HG02571 (cell line): ENCODE measurements around the gene SNRPF.
"Not testable (repeated sequence)": the region's sequence is repeated elsewhere in the genome, so short reads cannot be mapped to it uniquely, and the experiment has no call there.

Experiments
- ATAC-seq: cut with Tn5 transposase; IDR thresholded peaks from one replicate; pipeline ENCODE4 v1.9.1; 2021; ENCODE audit warnings: mild to moderate bottlenecking, moderate library complexity; ENCODE audit not compliant: unreplicated experiment

SNRPF gene

DNA sequence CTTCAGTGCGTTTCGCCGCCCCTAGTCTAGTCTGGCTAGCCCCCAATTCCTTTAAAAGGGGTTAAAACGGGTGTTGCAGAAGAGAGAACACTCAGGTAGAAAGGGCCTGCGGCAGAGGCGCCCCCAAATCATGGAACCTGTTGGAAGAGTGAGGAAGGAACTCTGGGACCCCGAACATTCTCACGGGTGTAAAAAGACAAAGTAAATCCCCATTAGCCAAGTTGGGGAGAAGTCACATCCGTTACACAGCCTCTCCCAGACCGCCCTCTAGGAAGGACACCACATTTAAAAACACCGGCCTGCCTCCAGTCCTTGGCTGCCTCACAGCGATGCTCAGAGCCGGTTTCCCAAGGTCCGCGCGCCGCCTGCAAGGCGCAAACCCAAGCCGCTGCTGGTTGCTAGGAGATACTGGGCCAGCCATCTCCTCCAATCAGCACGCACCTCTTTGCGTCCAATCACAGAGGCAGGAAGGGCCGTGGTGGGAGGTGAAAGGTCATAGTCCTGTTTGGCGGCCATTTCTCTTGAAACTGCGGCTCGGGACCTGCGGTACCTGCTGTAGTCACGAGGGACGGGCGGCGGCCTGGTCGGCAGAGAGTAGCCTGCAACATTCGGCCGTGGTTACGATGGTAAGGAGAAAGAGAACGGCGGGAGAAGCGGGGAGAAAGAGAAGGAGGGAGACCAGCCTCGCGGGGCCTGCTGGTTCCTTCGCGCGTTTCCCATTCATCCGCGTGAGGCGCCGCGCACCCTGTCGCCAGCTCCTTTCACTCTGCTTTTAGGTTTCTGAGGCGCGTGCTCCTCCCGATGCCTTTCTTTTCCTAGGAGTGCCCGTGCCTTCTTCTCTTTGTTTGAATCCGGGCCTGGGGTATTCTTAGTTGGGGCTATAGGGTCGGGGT is at the start of gene SNRPF:
SNRPF (plus strand) TSS at position 502 of the 893 bp plus-strand sequence; CDS start at position 624, 122 bp downstream.
- ATAC-seq: peak; percentile 100

DNA sequence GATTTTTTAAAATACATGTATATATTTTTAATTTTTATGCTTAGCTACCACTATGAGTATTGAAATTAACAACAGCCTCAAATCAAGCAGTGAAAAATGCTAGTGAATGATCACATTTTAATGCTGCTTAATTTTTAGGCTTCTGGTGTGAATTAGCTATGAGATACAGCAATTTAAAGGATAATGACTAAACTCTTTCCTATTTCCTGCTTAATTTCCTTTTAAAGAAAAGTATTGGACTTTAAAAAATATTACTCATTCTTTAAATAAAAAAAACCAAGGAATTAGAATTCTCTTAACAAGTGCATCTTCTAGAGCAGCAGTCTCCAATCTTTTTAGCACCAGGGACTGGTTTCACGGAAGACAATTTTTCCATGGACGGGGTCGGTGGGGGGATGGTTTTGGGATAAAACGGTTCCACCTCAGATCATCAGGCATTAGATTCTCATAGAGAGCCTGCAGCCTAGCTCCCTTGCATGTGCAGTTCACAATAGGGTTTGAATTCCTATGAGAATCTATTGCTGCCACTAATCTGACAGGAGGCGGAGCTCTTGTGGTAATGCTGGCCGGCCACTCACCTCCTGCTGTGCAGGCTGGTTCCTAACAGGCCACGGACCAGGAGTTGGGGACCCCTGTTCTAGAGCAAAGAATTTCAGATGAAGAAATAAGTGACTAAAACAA is 49.6 kb upstream of the SNRPF start:
- ATAC-seq: no peak

DNA sequence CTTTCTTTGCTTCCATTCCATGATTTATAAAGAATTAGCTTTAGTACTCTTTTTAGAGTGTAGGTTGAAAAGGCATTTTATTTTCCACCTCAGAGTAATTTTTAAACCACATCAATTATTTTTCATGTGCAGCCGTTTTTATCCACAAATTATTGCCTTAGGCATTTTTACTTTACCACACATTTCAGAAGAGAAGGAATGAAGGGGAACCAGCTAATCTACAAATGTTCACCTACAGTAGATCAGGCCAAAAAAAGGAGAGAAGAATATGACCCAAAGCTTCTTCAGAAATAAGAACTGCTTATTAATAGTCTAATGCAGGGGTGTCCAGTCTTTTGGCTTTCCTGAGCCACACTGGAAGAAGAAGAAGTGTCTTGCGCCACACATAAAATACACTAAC is 48.3 kb upstream of the SNRPF start:
- no peak for ATAC-seq

DNA sequence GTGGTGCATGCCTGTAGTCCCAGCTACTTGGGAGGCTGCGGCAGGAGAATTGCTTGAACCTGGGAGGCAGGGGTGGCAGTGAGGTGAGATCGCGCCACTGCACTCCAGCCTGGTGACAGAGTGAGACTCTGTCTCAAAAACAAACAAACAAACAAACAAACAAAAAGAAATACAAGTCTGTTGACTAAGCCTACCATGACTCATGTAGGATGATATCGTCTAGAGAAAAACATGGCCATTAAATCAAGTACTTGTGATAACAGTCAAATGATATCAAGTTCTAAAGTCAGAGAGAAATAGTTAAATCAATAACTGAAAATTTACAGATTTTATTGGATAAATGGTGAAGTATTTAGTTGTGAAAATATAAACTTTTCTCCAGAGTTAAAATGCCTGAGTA is 46.6 kb upstream of the SNRPF start:
- ATAC-seq: not testable (repeated sequence)

DNA sequence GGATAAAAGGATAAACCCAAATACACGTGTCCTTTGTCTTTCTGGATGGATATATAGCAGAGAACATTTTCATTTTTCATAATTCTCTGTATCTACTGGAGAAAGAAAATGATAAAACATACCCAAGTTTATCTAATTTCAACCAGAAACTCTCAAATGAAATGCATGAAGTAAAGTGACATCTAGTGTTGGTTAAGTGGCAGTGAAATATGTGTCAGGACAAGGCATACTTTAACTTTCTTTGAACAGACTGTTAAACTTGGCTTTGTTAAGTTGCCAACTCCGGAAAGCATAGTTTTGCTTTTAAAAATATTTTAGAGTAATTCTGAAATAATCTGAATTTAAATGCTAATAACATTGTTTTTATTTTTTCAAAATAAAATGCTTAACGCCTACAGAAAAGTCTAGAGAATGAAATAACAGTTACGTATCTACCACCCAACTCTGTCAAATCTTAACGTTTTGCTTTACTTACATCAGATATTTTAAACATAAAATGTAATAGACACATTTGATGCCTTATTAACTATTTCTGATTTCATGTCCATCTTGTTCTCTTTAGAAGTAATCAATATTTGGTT is 43.0 kb upstream of the SNRPF start:
- ATAC-seq: no peak

DNA sequence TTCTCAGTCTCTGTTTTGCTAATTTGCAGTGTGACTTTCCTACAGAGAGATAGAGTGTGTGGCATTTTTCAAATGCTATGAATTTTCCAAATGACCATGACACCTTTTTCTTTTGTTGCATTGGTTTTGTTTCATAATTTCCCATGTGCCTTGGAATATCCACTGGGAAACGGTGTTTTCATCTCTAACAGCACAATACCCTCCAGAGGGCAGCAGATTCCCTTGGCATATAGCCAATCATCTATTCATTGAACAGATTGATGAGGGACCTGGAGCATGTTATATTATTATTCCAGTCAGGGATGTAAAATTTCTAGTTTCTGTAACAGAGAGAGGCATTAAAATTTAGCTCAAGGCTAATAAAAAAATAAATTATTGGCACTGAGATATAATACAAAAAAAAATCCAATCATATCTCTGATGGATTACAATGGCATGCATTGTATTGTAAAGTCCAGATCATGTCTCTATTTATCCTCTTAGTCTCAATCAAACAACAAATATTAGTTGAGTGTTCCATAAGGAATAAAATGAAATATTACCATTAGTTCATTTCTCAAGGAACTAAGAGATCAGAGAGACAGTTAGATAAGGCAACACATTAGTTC is 38.6 kb upstream of the SNRPF start:
- no peak for ATAC-seq

DNA sequence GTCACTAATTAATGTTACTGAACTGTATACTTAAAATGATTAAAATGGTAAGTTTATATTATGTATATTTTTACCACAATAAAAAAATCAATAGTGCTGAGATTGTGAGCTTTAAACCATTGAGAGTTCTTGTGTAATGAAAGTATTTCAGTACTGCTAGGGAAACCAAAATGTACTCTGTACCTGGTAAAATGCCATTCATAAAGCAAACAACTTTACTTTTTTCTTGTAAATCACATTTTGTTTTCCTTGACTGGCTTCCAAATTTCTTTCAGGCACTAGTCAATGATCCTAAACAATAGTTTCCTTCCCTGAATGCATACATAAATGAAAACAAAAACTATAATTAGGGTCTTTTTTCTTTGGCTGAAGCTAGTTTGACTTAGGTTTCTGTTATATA is 29.4 kb upstream of the SNRPF start:
- ATAC-seq: no peak

DNA sequence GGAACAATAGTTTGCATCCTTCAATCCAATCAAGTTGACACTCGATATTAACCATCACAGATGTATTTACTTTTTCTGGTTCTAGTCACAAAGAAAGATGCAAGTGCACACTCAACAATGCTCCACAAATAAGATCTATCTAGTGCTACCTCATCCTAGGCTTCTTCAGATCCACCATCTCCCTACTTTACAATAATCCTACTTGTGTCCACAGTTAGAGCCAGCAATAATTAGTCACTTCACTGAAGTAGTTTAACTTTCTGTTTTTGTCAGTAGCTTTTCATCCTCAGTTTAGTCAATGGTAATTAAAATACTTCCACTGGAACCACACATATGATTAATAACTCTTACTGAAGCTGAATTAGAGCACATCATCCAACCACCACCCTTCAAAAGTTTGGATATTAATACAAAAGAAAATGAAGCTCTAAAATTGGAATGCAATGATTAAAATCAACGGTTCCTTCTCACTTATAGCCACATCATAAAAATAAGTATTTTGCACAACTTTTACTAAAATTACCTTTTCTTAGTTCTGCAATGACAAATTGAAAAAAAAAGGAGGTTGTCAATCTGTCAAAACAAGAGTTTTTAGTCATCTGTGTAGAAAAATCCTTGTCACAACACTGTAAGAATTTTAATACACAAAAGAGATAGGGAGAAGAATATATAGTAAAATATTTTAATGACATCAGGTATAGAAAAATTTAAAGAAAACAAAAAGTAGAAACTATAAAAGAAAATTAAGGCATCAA is 28.2 kb upstream of the SNRPF start:
- ATAC-seq: no peak

DNA sequence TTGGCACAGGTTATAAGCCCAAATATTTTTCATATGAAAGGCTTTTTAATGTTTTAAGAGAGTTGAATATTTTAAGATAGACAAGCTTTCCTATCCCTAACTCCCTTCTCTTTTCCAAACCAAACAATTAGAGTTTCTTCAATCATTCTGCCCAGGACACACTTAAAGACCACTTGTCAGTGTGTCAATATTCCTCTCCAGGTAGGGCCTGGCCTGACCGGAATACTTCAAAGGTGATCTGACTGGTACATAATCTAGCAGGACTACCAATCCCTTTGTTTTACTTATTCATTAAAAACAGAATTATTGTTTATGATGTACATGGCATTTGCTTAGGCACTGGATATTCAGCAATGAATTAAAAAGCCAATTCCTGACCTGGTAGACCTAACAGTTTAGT is 24.2 kb upstream of the SNRPF start:
- no peak for ATAC-seq

DNA sequence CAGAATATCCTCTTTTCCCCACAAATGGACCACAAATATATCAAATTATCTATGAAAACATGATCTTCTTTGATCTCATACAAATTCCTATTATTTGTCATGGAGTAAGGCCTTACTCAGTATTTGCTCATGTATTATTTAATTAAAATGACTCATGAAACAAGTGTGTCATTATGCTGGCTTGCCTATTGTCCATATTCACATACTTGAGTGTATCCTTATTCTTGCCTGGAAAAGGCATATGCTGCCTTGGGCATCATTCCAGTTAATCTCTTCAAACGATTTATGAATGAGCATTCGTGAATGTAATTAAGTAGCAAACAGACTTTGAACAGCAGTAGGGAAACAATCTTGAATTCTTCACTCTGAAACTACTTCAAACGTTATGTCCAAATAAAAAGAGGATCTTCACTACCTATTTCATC is 22.6 kb upstream of the SNRPF start:
- no peak for ATAC-seq

DNA sequence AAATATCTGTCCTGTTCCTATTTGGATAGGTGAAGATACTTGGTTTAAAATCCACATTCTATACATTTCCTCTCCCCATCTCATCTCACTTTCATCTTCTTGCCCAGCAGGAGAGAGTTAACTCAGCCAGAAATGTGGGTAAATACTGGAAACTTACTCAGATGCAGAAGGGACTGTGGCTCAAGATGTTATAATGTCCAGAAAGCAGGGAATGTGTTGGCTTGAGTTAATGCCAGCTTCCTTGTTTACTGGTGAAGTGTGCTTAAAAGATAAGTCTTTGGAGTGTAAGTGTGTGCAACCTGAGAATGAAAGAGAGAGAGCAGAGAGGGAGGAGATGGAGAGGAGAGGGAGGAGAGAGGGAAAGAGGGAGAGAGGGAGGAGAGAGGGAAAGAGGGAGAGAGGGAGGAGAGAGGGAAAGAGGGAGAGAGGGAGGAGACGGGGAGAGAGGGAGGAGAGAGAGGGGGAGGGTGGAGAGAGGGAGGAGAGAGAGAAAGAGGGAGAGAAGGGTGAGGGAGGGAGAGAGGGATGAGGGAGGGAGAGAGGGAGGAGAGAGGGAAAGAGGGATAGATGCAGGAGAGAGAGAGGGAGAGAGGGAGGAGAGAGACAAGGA is 22.0 kb upstream of the SNRPF start:
- no peak for ATAC-seq

DNA sequence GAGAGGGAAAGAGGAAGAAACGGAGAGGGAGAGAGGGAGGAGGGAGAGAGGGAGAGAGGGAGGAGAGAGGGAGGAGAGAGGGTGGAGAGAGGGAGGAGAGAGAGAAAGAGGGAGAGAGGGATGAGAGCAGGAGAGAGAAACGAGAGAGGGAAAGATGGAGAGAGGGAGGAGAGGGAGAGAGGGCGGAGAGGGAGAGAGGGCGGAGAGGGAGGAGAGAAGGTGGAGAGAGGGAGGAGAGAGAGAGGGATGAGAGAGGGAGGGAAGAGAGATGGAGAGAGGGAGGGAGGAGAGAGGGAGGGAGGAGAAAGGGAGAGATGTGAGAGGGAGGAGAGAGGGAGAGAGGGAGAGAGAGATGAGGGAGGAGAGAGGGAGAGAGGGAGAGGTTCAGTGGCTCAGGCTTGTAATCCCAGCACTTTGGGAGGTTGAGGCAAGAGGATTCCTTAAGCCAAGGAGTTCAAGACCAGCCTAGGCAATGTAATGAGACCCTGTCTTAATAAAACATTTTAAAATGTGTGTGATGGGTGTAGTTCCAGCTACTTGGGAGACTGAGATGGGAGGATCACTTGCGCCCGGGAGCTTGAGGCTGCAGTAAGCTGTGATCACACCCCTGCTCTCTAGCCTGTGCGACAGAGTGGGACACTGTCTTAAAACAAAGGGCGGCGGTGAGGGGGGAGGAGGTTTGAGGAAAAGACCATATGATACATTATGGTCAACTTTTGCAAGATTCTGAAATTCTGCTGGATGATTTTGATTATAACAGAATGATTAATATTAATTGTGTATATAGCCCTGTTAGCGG is 21.3 kb upstream of the SNRPF start:
- no peak for ATAC-seq

DNA sequence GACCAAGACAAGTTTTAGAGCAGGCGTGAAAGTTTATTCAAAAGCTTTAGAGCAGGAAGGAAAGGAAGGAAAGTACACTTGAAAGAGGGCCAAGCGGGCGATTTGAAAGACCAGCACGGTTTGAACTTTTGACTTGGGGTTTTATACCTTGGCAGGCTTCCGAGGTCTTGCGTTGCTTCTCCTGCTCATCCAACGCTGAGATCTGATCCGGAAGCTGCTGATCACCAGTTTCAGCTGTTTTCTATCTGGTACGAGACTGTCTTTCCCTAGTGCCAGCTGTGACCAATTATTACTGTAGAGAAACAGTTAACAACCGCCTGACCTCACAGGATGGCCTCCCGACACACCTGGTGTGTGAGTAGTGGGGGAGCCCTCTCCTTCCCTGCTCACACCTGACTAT is 20.6 kb upstream of the SNRPF start:
- ATAC-seq: no peak

DNA sequence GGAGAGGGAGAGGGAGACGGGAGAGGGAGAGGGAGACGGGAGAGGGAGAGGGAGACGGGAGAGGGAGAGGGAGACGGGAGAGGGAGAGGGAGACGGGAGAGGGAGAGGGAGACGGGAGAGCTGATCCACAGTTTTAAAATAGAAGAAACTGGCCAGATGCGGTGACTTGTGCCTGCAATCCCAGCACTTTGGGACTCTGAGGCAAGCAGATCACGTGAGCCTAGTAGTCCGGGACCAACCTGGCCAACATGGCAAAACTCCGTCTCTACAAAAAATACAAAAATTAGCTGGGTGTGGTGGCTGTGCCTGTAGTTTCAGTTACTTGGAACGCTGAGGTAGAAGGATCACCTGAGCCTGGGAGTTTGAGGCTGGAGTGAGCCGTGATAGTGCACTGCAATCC is 16.3 kb upstream of the SNRPF start:
- not testable (repeated sequence) for ATAC-seq

DNA sequence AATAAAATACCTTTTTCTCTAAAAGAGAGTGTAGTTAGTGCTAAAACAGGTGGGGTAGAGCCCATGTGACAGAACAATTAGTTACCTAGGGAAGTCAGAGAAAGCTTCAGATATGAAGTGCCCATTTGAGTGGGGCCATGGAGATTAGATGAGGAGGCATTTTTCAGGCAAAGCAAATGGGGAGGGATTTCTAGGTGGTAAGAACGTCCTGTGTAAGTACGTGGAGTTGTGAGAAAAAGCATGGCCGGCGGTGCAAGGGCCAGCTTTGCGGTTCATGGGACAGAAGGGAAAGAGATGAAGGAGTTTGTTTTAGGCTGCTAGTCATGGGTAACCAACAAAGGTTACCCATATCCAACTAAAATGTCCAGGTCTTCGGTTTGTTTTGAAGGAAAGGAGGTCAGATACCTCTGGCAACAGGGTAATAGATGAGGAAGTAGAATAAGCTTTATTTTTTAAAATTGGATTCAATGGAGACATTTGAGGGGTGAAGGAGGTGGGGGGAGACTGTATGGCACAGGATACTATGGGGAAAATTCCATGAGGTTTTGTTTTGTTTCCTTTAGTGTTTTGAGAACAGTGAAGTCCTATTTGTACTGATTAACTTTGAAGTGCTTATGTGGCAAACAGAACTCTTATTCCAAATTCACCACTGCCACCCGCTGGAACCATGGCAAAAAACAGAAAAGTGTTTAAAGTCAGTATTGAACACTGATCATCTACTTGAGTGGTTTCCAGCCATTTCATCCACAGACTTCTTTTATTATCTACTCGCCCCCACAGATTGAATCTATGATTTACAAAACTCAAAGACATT is 10.0 kb upstream of the SNRPF start:
- no peak for ATAC-seq

DNA sequence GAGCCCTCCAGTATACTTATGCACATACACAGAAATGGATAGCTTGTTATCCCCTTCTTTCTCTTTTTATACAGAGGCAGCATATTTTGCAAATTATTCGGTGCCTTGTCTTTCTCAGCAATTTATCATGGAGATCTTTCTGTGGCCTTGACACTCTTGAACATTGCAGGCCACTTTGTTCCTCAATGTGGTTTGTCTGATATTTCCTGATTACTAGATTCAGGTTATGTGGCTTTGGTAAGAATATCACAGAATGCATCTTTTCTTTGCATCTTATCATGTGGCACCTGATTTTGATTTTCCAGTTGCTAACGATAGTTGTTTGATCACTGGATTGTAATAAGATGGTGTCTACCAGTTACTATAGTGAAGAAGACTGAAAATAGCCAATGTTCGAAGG is 7.1 kb upstream of the SNRPF start:
- ATAC-seq: no peak

DNA sequence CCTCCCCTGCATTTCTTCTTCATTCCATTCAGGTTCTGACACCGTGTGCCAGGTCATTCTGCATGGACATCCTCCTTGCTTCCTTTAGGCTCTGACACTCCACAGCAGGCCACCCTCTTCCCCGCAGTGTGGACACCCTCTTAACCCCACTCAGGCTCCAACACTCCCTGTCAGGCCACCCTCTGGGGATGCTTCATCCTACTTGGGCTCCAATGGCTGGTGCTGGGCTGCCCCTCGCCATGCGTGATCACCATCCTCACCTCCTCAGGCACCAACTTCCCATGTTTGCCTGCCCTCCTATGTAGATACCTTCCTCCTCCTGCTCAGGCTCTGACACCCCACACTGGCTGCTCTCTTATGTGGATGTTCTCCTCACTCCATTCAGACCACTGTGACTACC is 6.6 kb upstream of the SNRPF start:
- no peak for ATAC-seq

DNA sequence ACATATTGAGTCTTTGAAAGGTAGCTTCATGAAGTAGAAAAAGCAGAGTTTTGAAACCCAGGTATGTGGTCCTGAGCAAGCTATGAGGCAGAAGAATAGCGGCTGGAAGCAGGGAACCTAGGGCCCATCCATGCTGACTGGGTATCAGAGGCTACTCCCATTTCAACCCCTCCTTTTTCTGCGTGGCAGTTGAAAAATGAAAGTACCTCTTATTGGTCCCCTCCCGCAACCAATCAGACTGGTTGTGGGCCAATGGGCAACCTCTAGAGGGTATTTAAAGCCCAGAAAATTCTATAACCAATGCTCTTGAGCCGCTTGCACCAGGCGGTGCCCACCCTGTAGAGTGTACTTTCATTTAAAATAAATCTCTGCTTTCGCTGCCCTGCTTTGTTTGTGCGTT is 1.6 kb upstream of the SNRPF start:
- ATAC-seq: no peak

DNA sequence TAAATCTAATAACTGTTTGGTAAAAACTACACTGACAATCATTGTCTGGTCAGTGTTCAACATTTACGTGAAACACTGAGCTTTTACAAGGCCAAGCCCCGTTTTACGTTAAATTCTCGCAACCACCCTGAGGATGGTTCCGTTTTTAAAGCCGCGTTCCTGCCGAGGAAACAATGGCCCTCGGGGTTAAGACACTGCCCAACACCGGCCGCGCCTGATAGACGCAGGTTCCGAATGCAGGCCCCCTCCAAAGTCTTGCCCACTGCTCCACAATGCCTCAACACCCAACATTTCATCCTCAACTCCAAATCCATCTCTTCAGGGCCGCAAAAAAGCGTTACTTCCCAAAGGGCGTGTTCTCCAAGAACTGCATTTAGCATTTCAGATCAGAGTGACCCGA is 953 bp upstream of the SNRPF start:
- ATAC-seq: no peak
